UCSD-AML1 (cell line): ENCODE results near the gene GPR22.

Experiments used
- DNase-seq: peaks from one replicate; lab custom pipeline; 2025; ENCODE audit not compliant: unreplicated experiment; lab: John Stamatoyannopoulos, UW

GPR22 gene

GRCh38 chr7:107474104-107474521 is 4.3 kb downstream of the GPR22 start:
- DNase-seq = no peak

GRCh38 chr7:107479303-107479702 is 9.4 kb downstream of the GPR22 start:
- DNase-seq = no peak

GRCh38 chr7:107480932-107481331 is 11.1 kb downstream of the GPR22 start:
- no peak for DNase-seq

GRCh38 chr7:107482571-107482970 is 12.7 kb downstream of the GPR22 start:
- DNase-seq = no peak

GRCh38 chr7:107486041-107486440 is 16.2 kb downstream of the GPR22 start:
- no peak for DNase-seq

- no peak for DNase-seq
Measured at GRCh38 chr7:107492875-107493274, 23.0 kb downstream of the GPR22 start.

GRCh38 chr7:107494315-107494751 is 24.5 kb downstream of the GPR22 start:
- no peak for DNase-seq

GRCh38 chr7:107494884-107495283 is 25.0 kb downstream of the GPR22 start:
- no peak for DNase-seq

GRCh38 chr7:107495516-107495915 is 25.7 kb downstream of the GPR22 start:
- DNase-seq = no peak

GRCh38 chr7:107499731-107500130 is 29.9 kb downstream of the GPR22 start:
- DNase-seq = no peak

GRCh38 chr7:107501593-107501992 is 31.7 kb downstream of the GPR22 start:
- peak; percentile 8 for DNase-seq

GRCh38 chr7:107502154-107502553 is 32.3 kb downstream of the GPR22 start:
- no peak for DNase-seq

GRCh38 chr7:107502797-107503196 is 32.9 kb downstream of the GPR22 start:
- no peak for DNase-seq

- DNase-seq = no peak
Measured at GRCh38 chr7:107503687-107504086, 33.8 kb downstream of the GPR22 start.

- no peak for DNase-seq
Measured at GRCh38 chr7:107505362-107505761, 35.5 kb downstream of the GPR22 start.

GRCh38 chr7:107505997-107506673 is 36.3 kb downstream of the GPR22 start:
- DNase-seq = no peak

- no peak for DNase-seq
Measured at GRCh38 chr7:107506674-107507339, 37.0 kb downstream of the GPR22 start.
